Lower lobe of right lung (tissue), 2 donors: Measurements from ENCODE around the gene CTCFL. TPM values are rescaled to one million over a fixed set of nuclear protein-coding genes. Genes with fewer than 3 reads are reported as not detected.

Experiments
- ATAC-seq, 2 donors: fragments of 200-7000 bp; cut with Tn5 transposase; one replicate each; pipeline ENCODE4 v1.9.1; 2020 to 2022; ENCODE audit warnings: mild to moderate bottlenecking in 2 of 2, moderate library complexity in 2 of 2
- DNase-seq: peaks from one replicate; pipeline ENCODE4 v3.0.0-alpha.2; 2020
- H3K27ac ChIP-seq: fragments of 200-600 bp; one replicate; pipeline ENCODE4 v1.8.0; 2022
- H3K27me3 ChIP-seq: fragments of 200-600 bp; one replicate; pipeline ENCODE4 v1.8.0; 2022; ENCODE audit warnings: low read depth
- H3K36me3 ChIP-seq: fragments of 200-600 bp; one replicate; pipeline ENCODE4 v1.8.0; 2022; ENCODE audit warnings: mild to moderate bottlenecking
- H3K4me1 ChIP-seq: fragments of 200-600 bp; one replicate; pipeline ENCODE4 v1.8.0; 2022
- H3K4me3 ChIP-seq: fragments of 200-600 bp; one replicate; pipeline ENCODE4 v1.8.0; 2022; ENCODE audit warnings: mild to moderate bottlenecking
- H3K9me3 ChIP-seq: fragments of 200-600 bp; one replicate; pipeline ENCODE4 v1.8.0; 2022
- intact Hi-C: fragments of 100-400 bp; cut with DNase I; formaldehyde crosslinking; loops from one replicate; pipeline ENCODE4 v1.11.0; 2022
- total RNA-seq: library from RNA; stranded (reverse); fragmentation: NEBNext Ultra II Directional; extraction: Animal tissue kit (Norgen Biotek cat#: 25700); gene quantifications from one replicate; pipeline ENCODE4 v1.2.1, GENCODE V29; 2021
- TF ChIP-seq, protein P1 (sequence below): fragments of 200-600 bp; IDR thresholded peaks from one replicate; pipeline ENCODE4 v1.8.0; 2022; ENCODE audit warnings: antibody characterized with exemption, mild to moderate bottlenecking
- donor health status: DM: no; HTN: yes; CAD: no; lungs with severe emphysema.

Gene CTCFL
- total RNA-seq, 1 donor from 2014 or later, result not detected

DNA sequence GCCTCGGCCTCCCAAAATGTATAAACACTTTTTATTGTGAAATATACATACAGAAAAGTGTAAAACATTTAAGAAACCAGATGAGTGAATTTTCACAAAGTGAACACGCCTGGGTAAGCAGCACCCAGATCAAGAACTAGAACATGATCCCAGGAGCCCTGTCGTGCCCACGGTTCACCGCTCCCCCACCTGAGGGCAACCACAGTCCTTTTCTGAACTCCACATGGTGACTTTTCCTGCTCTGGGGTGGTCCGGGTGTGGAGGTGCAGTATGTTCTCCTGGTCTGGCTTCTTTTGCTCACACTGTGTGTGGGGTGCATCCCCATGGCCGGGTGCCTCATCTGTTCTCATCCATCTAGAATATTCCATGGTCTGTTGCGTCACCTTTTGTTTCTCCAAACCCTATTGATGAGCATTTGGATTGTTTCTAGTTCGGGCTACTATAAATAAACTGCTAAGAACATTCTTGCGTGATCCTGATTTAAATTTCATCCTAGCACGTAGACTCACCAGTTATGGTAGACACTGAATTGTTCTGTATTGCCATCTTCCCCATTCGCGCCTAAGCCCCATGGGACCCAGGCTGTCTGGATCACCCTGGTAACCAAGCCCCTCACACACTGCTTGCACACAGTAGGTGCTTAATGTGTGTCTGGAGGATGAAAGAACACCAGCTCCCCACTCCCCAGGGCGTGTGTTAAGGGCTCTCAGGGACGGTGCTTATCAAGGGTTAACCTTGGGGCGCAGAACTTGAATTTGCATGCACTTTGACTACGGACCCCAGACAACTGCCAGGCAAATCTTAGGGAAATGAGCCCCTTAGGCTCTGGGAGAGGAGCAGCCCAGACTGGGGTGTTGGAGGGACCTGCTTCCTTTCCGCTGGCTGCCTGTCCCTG lies 56.2 kb downstream of the CTCFL start:
- Histone ChIP-seq H3K27me3 (peaks cover 4% of the 10 kb centered on the region), H3K4me3 (no peak overlapping the region), H3K4me1 (peaks cover 8% of the 10 kb centered on the region), H3K27ac (no peak overlapping the region), H3K36me3 (no peaks in the 10 kb centered on the region), H3K9me3 (no peaks in the 10 kb centered on the region)
- no peak for DNase-seq
- TF ChIP-seq, protein P1, sequence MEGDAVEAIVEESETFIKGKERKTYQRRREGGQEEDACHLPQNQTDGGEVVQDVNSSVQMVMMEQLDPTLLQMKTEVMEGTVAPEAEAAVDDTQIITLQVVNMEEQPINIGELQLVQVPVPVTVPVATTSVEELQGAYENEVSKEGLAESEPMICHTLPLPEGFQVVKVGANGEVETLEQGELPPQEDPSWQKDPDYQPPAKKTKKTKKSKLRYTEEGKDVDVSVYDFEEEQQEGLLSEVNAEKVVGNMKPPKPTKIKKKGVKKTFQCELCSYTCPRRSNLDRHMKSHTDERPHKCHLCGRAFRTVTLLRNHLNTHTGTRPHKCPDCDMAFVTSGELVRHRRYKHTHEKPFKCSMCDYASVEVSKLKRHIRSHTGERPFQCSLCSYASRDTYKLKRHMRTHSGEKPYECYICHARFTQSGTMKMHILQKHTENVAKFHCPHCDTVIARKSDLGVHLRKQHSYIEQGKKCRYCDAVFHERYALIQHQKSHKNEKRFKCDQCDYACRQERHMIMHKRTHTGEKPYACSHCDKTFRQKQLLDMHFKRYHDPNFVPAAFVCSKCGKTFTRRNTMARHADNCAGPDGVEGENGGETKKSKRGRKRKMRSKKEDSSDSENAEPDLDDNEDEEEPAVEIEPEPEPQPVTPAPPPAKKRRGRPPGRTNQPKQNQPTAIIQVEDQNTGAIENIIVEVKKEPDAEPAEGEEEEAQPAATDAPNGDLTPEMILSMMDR, result no peak
- no peak for ATAC-seq
- intact Hi-C loops, result no loop called here

GRCh38 chr20:57467742-57468141 lies 57.2 kb downstream of the CTCFL start:
- Histone ChIP-seq H3K27ac (no peak overlapping the region), H3K4me1 (no peaks in the 10 kb centered on the region), H3K4me3 (no peak overlapping the region), H3K9me3 (no peaks in the 10 kb centered on the region), H3K27me3 (peaks cover 4% of the 10 kb centered on the region), H3K36me3 (no peaks in the 10 kb centered on the region)
- TF ChIP-seq, protein P1, result no peak
- intact Hi-C loops, result no loop called here
- ATAC-seq, result no peak
- peak; percentile 18 for DNase-seq

- intact Hi-C loops, result no loop called here
- TF ChIP-seq, protein P1, result peak; percentile 7
- peak; percentile 5 for DNase-seq
Measured at GRCh38 chr20:57465943-57466342, 59.0 kb downstream of the CTCFL start.

GRCh38 chr20:57465486-57465885 lies 59.5 kb downstream of the CTCFL start:
- Histone ChIP-seq H3K27ac (no peak overlapping the region), H3K27me3 (peaks cover 4% of the 10 kb centered on the region), H3K36me3 (no peaks in the 10 kb centered on the region), H3K4me3 (no peak overlapping the region), H3K4me1 (no peaks in the 10 kb centered on the region), H3K9me3 (no peaks in the 10 kb centered on the region)
- DNase-seq (peak; percentile 19), ATAC-seq (no peak)
- TF ChIP-seq, protein P1, result no peak
- intact Hi-C loops, result no loop called here

More at GRCh38 chr20:57465943-57466342, 59.0 kb downstream of the CTCFL start:
- ATAC-seq, result no peak
- no peaks in the 10 kb centered on the region for H3K9me3 ChIP-seq
- H3K27me3 ChIP-seq, result peaks cover 4% of the 10 kb centered on the region
- H3K4me3 ChIP-seq, result no peak overlapping the region
- no peaks in the 10 kb centered on the region for H3K36me3 ChIP-seq
- H3K4me1 ChIP-seq, result no peaks in the 10 kb centered on the region
- H3K27ac ChIP-seq, result no peak overlapping the region

GRCh38 chr20:57464642-57465211 lies 60.2 kb downstream of the CTCFL start:
- DNase-seq (peak; percentile 52), ATAC-seq (peak; percentile 46 to 58)
- Histone ChIP-seq H3K9me3 (no peaks in the 10 kb centered on the region), H3K4me3 (no peak overlapping the region), H3K36me3 (no peaks in the 10 kb centered on the region), H3K27me3 (peaks cover 4% of the 10 kb centered on the region), H3K27ac (no peak overlapping the region), H3K4me1 (no peaks in the 10 kb centered on the region)
- TF ChIP-seq, protein P1, result no peak
- intact Hi-C loops, result no loop called here
